GM19438 (cell line): Measurements from ENCODE around the gene ATXN3L.

Experiments used
- ATAC-seq: cut with Tn5 transposase; IDR thresholded peaks from one replicate; pipeline ENCODE4 v1.9.1; 2021; ENCODE audit warnings: low read depth; ENCODE audit not compliant: unreplicated experiment

Gene ATXN3L

DNA sequence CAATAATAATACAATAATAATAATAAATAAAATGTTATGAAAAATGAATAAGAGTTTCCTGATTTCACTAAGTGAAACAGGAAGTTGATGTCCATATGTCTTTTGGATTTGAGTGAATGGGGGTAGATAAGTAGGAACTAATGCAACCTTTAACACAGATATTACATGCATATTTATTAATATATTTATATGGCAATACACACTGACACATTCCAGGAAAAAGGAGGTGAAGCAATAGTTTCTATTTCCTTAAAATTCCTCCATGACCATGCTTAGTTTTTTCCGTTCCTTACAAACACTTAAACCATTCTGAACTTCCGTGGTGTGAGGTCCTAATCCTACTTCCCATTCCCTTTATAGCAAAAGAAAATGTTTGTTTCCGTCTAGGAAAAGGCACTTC lies 48.3 kb downstream of the ATXN3L start:
- no peak for ATAC-seq

DNA sequence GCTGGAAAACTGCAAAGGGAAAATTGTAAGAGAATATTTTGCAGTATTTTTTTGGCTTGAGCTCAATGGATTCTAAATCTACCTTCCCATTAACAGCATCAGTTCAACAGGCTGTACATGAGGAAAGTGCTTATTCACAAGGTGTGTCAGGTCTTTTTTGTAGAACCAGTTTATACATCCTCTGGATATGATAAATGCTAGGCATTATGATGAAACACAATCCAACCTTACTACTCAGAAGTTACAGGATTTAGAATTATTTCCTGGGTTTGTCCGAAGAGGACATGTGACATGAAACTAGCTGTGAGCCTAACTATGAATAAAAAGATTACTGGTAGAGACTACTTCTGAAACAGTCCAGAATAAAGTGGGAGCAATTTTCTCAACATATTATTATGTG lies 49.5 kb downstream of the ATXN3L start:
- no peak for ATAC-seq

DNA sequence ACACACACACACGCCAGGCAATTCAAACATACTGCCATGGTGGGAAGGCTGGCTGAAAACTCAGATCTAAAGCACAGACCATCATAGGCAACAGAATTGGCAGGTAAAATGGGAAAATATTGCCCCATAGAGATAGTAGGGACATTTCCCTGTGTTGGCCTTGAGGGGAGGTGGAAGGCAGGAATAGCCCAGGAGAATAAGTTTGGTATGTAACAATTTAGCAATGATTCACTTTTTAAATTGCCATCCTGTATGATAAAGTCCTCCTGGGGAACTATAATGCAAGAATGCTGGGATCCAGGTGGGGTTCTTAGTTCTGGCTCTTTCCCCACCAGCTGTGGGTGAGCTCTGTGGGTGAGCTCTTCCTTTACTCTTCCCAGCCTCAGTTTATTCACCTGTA lies 51.0 kb downstream of the ATXN3L start:
- no peak for ATAC-seq
